Astrocyte (in vitro differentiated cells and primary cell): Measurements from ENCODE around the gene BRF1.

Source experiments
- CTCF ChIP-seq: IDR thresholded peaks from 2 replicates; pipeline ENCODE4 v1.5.1; 2011; ENCODE audit warnings: low read depth, mild to moderate bottlenecking, inconsistent platforms, low read length, moderate library complexity; ENCODE audit not compliant: insufficient read depth
- EZH2 ChIP-seq: IDR thresholded peaks from 2 replicates; pipeline ENCODE4 v1.6.1; 2012; ENCODE audit warnings: mild to moderate bottlenecking, low read length, inconsistent platforms; ENCODE audit not compliant: insufficient read depth

- no peak for TF ChIP-seq CTCF
- TF ChIP-seq EZH2: no peak
Observed at GRCh38 chr14:105331575-105332349, 31.0 kb upstream of the BRF1 start.
